ENCODE data around the gene LGR6. TPM values are rescaled to one million over a fixed set of nuclear protein-coding genes. Genes with fewer than 3 reads are reported as not detected.

LGR6 gene
- total RNA-seq, 1 donor from 2014 or later = 3.1 TPM

- Mint-ChIP-seq H3K36me3 (no peaks in the 10 kb centered on the region), H3K27me3 (ENCODE audit: low read depth) (peaks cover 10% of the 10 kb centered on the region), H3K4me3 (no peak overlapping the region), H3K27ac (no peak overlapping the region), H3K4me1 (peaks cover 12% of the 10 kb centered on the region), H3K9me3 (no peaks in the 10 kb centered on the region)
- DNase-seq (ENCODE audit: low spot score in 2 of 2, unreplicated experiment in 2 of 2) = no peak
- TF ChIP-seq CTCF (IDR thresholded peaks at IDR 0.05; ENCODE audit: unreplicated experiment) = no peak
Measured at GRCh38 chr1:202240956-202241355, 47.4 kb downstream of the LGR6 start.

GRCh38 chr1:202241376-202242079, 47.9 kb downstream of the LGR6 start:
- peaks cover 6% of the 10 kb centered on the region for H3K4me1 Mint-ChIP-seq
- TF ChIP-seq CTCF (IDR thresholded peaks at IDR 0.05; ENCODE audit: unreplicated experiment) = no peak
- no peak for DNase-seq (ENCODE audit: low spot score in 2 of 2, unreplicated experiment in 2 of 2)

GRCh38 chr1:202242080-202242419, 48.5 kb downstream of the LGR6 start:
- Mint-ChIP-seq H3K36me3 (no peaks in the 10 kb centered on the region), H3K27me3 (ENCODE audit: low read depth) (peaks cover 3% of the 10 kb centered on the region), H3K4me1 (peaks cover 4% of the 10 kb centered on the region), H3K4me3 (no peak overlapping the region), H3K27ac (no peak overlapping the region), H3K9me3 (no peaks in the 10 kb centered on the region)
- TF ChIP-seq CTCF (IDR thresholded peaks at IDR 0.05; ENCODE audit: unreplicated experiment) = no peak
- DNase-seq (ENCODE audit: low spot score in 2 of 2, unreplicated experiment in 2 of 2) = no peak

More at GRCh38 chr1:202241376-202242079, 47.9 kb downstream of the LGR6 start:
- peaks cover 4% of the 10 kb centered on the region for H3K27me3 Mint-ChIP-seq (ENCODE audit: low read depth)
- no peak overlapping the region for H3K4me3 Mint-ChIP-seq
- H3K27ac Mint-ChIP-seq = no peak overlapping the region
- no peaks in the 10 kb centered on the region for H3K9me3 Mint-ChIP-seq
- no peaks in the 10 kb centered on the region for H3K36me3 Mint-ChIP-seq

- H3K36me3 Mint-ChIP-seq = no peaks in the 10 kb centered on the region
- DNase-seq (ENCODE audit: low spot score in 2 of 2, unreplicated experiment in 2 of 2) = no peak
Measured at GRCh38 chr1:202243006-202243405, 49.4 kb downstream of the LGR6 start.

GRCh38 chr1:202244841-202245261, 51.3 kb downstream of the LGR6 start:
- Mint-ChIP-seq H3K4me3 (no peak overlapping the region), H3K9me3 (no peaks in the 10 kb centered on the region), H3K27ac (no peak overlapping the region), H3K27me3 (ENCODE audit: low read depth) (peaks cover 11% of the 10 kb centered on the region), H3K36me3 (no peaks in the 10 kb centered on the region), H3K4me1 (no peaks in the 10 kb centered on the region)
- no peak for DNase-seq (ENCODE audit: low spot score in 2 of 2, unreplicated experiment in 2 of 2)
- no peak for TF ChIP-seq CTCF (IDR thresholded peaks at IDR 0.05; ENCODE audit: unreplicated experiment)

More at GRCh38 chr1:202243006-202243405, 49.4 kb downstream of the LGR6 start:
- H3K27me3 Mint-ChIP-seq (ENCODE audit: low read depth) = peaks cover 5% of the 10 kb centered on the region
- no peaks in the 10 kb centered on the region for H3K4me1 Mint-ChIP-seq
- H3K9me3 Mint-ChIP-seq = no peaks in the 10 kb centered on the region
- H3K27ac Mint-ChIP-seq = no peak overlapping the region
- H3K4me3 Mint-ChIP-seq = no peak overlapping the region
- no peak for TF ChIP-seq CTCF (IDR thresholded peaks at IDR 0.05; ENCODE audit: unreplicated experiment)

Data from mesothelial cell of epicardium (in vitro differentiated cells).